Sigmoid colon (tissue), 4 donors: ENCODE measurements around the gene FIG4.

Experiments
- EP300 ChIP-seq, 4 donors: sonication (generic); formaldehyde crosslinking; IDR thresholded peaks; one replicate each; pipeline ENCODE4 v1.6.1; 2017; ENCODE audit warnings: antibody characterized with exemption in 4 of 4
- POLR2A ChIP-seq, 2 donors: fragments of 450-650 bp; IDR thresholded peaks; one replicate each; pipeline ENCODE4 v1.6.1; 2016; ENCODE audit warnings: antibody characterized with exemption in 2 of 2, mild to moderate bottlenecking in 2 of 2, moderate library complexity in 2 of 2
- POLR2AphosphoS5 ChIP-seq, 4 donors: sonication (generic); formaldehyde crosslinking; IDR thresholded peaks; one replicate each; pipeline ENCODE4 v1.6.1; 2017; ENCODE audit warnings: antibody characterized with exemption in 4 of 4
- TF ChIP-seq, protein P1 (sequence below), 4 experiments: fragments of 450-650 bp in 3 of 4; fragments of 200-600 bp in 1 of 4; IDR thresholded peaks; one replicate each; pipeline ENCODE4 v1.5.1; 2016 to 2019; ENCODE audit warnings: antibody characterized with exemption in 4 of 4, mild to moderate bottlenecking in 3 of 4, moderate library complexity in 2 of 4

DNA sequence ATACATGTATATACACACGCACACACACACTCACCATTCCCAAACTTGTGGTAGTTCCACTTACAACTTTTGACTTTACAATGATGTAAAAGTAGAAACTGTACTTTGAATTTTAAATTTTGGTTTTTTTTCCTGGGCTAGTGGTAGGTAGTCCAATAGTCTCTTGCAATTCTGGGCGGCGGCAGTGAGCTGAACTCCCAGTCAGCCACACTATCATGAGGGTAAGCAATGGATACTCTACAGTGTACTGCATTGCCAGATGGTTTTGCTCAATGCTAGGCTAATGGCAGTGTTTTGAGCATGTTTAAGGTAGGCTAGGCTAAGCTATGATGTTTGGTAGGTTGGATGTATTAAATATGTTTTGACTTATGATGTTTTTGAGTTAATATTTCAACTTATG is 150.8 kb downstream of the FIG4 start:
- TF ChIP-seq, protein P1, sequence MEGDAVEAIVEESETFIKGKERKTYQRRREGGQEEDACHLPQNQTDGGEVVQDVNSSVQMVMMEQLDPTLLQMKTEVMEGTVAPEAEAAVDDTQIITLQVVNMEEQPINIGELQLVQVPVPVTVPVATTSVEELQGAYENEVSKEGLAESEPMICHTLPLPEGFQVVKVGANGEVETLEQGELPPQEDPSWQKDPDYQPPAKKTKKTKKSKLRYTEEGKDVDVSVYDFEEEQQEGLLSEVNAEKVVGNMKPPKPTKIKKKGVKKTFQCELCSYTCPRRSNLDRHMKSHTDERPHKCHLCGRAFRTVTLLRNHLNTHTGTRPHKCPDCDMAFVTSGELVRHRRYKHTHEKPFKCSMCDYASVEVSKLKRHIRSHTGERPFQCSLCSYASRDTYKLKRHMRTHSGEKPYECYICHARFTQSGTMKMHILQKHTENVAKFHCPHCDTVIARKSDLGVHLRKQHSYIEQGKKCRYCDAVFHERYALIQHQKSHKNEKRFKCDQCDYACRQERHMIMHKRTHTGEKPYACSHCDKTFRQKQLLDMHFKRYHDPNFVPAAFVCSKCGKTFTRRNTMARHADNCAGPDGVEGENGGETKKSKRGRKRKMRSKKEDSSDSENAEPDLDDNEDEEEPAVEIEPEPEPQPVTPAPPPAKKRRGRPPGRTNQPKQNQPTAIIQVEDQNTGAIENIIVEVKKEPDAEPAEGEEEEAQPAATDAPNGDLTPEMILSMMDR (IDR thresholded peaks at IDR 0.05): no peak
- no peak for TF ChIP-seq POLR2A (IDR thresholded peaks at IDR 0.05)
- no peak for TF ChIP-seq EP300 (IDR thresholded peaks at IDR 0.05)
- TF ChIP-seq POLR2AphosphoS5 (IDR thresholded peaks at IDR 0.05): no peak
